GM19035 (cell line): ENCODE data around the gene IGF1R.
A peak's percentile ranks its signal among the peaks of the same experiment; 100 is the strongest.

Source experiments
- ATAC-seq: cut with Tn5 transposase; IDR thresholded peaks from one replicate; pipeline ENCODE4 v1.9.1; 2021; ENCODE audit not compliant: unreplicated experiment

The IGF1R gene

DNA sequence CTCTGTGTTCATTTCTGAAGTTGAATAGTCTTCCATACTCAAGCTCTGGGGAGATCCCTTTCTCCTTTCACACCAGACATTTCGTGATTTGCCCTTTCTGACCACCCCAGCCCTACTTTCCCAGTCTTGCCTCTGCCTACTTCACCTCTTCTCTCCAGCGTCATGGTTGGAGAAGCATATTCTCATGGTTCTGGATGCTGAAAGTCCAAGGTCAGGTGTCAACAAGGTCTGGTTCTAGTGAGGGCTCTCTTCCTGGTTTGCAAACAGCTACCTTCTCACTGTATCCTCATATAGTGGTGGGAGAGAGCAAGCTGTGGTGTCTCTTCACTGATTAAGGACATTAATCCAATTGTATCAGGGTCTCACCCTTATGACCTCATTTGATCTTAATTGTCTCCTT lies 169.4 kb downstream of the IGF1R start:
- ATAC-seq = no peak

DNA sequence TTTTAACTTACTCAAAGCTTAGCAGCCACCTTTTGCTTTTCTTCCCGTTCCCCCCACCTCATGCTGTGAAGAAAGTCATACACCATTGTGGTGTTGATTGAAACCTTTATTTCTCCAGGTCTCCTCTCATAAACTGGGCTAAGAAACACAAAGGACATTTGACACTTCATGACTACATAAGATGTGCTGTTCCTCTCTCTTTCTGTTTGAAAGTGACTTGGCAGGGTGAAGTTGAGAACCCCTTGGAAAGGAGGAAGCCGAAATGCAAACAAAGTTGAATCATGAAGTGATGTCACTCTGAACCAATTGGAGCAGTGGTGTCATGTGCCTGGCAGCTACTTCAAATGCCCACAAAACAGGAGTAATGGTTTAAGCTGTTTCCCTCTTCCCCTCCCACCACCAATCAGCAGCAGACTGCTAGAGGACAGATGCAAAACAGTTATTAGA lies 174.7 kb downstream of the IGF1R start:
- ATAC-seq = no peak

DNA sequence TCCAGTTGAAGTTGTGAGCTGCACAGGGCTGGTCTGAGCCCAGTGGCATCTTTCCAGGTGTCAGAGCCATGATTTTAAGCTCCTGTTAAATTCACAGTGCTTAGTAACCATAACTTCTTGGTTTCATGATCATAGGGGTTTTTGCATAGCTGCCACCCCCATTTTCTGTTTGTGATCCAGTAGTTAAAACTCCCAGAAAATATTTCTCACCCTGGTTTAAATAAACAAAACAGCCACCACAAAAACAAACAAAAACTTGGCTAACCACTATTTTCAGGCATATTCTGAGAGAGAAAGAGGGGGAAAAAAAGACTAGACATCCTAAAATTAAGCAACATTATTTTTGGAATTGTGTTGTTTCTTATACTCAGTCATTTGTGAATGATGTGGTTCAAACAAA lies 175.3 kb downstream of the IGF1R start:
- ATAC-seq = no peak

DNA sequence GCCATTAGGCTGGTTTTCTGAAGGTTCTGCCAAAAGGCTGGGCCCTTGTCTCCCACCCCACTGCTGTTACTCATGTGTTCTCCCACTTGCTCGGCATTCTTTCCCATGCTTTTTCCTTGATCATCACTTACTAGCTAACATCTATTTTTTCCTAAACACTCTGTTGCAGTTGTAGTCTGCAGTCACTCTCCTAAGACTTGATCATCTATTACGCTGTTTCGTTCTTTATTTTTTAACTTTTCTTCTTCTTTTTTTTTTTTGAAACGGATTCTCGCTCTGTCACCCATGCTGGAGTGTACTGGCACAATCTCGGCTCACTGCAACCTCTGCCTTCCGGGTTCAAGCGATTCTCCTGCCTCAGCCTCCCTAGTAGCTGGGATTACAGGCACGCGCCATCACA lies 176.3 kb downstream of the IGF1R start:
- no peak for ATAC-seq

DNA sequence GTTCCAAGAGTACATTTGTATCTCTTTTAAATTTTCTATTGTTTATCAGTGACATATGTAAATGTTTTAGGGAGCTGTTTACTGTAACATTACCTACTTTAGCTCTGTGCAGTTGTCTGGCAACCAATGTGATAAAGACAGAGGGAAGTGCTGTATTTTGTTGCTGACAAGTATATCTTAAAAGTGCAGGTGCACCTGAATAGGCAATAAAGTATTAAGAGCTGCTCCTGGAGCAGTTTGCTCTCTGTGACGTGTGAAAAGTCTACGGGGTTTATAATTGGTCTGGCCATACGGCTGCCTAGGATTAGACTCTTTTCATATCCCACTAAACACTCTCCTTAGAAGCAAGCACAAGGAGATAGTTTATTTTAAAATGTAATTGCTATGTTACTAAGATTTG lies 178.3 kb downstream of the IGF1R start:
- no peak for ATAC-seq

DNA sequence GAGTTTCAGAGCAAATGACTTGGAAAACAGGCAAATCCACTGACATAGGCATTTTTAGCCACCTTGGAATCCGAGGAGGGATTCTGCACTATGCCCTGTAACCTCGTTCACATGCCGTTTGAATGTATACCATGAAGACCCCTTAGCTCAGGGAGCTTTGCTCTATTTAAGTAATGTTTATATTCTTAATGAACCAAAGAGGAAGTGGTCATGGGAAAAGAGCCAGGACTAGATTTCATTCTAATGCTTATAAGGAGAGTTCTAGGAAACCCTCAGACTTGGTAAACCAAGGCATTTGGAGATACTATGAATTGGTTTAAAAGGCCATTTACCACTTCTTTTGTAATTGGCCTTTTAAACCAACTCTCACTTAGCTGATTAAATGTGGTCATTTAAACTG lies 178.9 kb downstream of the IGF1R start:
- ATAC-seq = no peak

DNA sequence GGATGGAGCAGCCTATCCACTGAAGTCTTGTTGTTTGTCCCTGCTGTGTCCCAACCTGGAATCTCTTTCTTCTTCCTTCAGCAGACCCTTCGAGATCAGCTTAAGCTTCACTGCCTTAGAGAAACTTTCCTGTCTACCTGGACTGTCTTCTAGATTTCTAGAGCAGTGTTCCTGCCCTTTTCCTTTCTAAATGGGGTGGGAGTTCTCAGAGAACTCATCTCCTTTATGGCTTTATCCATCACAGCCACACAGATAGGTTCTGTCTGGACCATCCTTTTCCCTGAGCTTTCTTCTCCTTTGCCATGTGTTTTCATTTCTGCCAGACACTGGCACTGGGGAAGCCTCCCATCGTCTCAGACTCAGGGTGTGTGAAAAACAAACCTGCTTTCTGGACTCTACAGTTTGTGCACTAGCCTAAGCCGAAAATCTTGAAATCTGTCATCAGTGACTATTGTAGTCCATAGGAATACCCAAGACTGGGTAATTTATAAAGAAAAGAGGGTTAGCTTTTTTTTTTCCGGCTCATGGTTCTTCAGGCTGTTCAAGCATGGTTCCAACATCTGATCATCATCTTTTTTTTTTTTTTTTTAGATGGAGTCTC lies 181.8 kb downstream of the IGF1R start:
- no peak for ATAC-seq

DNA sequence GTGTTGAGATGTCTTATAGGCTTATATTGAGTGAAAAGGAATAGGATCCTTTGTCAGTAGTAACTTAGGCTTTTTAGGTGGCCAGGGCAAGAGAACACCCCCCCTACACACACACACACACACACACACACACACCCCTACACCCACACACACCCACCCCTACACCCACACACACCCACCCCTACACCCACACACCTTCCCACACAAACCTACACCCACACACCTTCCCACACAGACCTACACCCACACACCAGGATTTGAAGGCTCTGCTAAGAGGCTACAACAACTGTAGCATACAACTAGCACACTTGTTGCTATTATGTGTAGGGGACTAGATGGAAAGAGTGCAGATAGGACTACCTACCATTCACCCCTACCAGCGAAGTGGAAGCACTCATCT lies 186.6 kb downstream of the IGF1R start:
- ATAC-seq = no peak

DNA sequence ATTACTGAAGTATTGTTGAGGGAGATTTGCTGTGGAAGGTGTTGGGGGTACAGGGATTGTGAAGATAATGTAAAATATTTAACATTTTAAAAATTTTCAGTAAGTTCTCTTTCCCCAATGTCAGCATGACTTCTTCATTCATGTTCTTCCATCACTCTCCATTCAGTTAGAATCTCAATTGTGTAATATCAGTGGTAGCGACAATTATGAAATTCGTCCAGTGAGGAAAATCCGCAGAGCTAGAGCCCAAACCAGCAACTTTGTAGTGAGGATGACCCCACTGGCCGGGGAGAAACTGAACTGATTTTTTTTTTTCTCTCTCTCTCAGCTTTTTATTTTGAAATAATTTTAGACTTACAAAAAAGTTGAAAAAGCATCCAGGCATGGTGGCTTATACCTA lies 187.5 kb downstream of the IGF1R start:
- ATAC-seq = no peak

DNA sequence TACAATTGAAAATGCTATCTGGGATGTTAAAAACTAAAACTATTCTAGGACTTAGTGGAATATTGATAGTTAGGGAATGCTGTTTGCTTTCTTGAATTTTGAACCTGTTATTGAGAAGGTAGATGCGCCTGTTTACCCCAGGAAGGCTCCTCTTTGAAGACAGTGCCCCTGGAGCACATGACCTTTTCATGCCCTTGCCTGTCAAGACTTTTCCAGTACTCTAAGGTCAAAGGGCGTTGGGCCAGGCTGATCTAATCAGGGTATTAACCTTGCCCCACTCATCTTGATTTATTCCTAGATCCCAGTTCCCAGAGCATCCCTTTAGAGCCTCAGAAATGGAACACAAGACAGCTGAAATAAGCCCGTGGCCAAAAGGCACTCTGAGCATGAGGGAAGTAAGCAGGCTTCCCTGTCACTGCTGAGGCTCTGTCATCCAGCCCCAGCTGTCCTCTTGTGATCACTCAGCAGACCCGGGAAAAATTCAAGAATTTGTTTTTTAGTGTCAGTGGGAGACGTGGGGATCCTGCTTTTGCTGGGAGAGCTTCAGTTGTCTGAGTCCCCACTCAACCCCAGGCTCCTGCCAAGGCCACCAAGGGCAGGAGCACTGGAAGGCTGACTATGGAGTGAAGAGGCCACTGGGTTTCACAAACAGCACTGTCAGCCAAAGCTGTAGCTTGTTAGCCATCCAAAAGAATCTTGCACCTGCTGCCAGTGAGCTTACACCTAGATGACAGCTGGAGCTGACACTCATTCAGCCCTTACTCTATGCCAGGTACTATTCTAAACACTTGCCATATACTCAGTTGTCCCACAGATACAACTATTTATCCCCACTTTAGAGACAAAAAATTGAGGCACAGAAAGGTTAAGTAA lies 190.3 kb downstream of the IGF1R start:
- no peak for ATAC-seq

DNA sequence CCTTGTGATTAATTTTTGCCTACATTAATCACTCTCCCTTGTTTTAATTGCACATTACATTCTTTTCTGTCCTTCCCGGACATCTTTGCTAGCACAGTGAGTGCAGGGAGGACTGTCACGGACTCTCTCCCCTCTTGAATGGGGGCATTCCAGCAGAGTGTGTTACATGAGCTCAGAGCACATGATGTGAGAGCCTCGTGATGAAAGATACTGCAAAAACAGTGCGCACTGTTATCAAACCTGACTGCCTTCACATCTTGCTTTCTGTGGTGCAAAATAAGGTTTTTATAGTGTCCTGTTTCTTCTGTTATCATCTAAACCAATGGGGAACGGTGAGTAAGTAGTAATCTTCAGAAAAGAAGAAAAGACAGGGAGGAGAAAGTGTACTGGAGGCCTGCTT lies 191.7 kb downstream of the IGF1R start:
- no peak for ATAC-seq

DNA sequence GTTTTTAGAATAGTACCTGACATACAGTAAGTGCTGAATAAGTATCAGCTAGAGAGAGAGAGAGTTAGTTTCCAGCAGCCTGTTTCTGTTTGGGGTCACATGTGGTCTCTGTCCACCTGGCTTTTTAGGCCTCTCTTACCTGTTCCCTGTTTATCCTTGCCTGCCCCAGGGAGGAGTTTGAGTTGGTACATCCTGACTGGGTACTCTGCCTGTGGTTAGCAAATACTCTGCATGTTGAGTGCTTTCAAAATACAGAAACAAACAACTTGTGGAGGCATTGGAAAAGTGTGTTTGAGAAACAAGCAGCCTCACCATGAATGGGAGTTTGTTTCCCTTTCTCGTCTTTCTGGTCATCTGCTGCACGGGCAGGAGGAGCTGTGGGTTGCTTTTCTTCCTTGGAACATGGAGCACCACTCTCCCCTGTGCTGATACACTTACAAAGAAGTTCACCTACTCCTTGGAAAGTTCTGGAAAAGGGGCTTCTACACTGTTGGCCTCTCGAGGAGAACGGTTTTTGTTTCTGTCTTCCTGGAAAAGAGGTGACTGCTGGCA lies 193.2 kb downstream of the IGF1R start:
- no peak for ATAC-seq

DNA sequence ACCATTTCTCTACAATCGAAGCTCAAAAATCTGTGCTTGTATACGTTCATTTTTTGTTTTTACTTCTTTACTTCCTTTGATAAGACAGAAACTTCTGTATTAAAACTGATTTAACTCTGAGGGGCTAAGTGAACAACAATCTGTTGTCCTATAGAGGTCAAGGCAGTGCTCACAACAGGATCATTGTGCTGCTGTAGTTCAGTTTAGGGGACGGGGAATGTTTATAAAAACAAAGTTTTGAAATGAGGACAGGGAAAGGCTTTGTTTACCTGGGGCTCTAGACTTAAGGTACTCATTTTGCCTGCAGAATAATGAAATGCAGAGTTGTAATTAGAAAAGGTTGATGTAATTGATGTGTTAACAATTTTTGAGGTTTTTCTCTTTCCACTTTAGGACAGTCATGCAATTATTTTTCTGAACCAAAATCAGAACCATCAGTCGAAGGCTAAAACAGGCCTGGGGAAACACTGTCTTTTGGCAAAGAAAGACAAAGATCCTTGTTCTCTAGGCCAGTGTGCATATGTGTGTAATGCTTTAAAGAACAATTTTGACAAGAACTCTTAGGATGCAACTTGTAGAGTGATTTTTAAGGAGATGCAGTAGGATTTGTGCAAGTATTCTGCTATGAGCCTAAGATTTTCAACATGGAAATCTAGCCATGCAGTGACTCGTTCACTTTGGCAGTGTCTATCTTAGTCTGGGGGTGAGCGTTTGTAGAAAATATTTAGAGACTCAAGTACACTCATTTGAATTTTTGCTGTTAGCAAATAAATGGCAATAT lies 194.0 kb downstream of the IGF1R start:
- ATAC-seq = no peak

DNA sequence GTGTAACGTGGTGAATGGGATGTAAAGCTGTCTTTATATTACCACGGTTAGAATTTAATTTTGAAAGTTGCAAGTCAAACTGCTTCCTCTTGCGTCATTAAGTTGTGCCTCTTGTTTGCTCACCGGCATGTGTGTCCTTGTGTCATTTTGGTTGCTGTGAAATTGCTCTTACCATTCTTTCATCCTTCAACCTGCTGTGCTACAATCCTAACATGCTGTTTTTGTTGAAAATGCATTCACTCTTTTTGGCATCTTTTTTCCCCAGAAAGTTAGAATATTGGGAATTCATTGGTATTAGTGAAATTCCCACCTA lies 194.6 kb downstream of the IGF1R start:
- no peak for ATAC-seq

DNA sequence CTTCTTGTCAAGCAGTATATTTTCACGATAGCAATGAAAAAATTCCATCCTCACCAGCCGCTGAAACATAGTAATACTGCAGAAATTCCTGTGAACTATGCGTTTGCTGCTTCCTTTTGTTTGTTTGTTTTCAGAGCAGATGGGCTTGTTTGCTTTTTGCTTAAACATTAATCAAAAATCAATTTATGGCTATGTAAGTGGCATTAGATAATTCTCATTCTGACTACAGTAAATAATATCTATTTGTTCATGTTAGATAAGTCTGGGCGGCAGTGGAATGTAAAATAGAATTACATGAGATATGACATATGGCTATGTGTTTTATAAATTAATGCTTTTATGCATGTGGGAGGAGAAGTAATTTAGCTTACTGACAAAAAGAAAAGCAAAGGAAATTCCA lies 195.5 kb downstream of the IGF1R start:
- ATAC-seq = no peak

DNA sequence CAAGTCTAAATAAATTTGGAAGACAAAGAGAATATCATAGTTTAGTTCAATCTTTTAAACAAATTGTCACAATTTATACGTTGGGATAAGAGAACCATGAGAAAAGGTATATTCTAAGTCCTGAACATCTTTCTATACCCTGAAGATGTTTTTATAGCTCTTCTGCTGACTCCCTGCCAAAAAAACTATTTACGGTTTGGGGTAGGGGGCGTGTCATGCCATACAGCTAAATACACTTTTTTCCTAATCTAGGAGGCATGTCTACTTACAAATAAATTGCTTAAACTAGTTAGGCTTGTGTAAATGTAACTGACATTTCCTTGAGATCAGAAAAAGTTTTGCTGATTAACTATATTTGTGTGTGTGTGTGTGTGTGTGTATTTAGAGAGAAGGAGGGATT lies 195.9 kb downstream of the IGF1R start:
- no peak for ATAC-seq

DNA sequence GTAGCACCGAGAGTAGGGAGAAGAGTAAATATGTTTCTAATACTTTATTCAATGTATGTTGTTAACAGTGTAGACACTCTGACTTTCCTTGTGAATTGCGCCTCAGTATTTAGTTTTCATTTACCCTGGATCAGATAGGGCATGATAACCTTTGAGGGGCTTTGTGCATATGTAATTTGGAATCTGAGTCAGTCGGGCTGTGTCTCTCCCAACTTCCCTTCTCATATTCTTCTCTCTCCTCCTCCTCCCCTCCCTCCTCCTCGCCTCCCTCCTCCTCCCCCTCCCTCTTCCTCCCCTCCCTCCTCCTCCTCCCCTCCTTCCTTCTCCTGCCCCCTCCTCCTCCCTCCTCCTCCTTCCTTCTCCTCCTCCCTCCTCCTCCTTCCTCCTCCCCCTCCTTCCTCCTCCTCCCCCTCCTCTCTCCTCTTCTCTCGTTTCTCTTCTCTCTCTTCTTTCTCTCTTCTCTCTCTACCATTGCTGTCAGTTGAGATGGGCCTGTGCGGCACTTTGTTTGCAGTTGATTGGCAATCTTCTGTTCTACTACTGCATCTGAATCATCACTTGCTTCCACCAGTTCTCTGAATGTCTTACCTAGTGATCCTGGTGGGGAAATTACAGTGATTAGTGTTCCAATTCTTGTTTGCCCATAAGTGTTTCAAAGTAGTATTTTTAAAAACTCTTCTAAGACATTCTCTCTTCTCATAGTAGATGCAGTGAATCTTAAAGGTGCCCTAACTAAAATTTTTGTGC lies 197.0 kb downstream of the IGF1R start:
- no peak for ATAC-seq

DNA sequence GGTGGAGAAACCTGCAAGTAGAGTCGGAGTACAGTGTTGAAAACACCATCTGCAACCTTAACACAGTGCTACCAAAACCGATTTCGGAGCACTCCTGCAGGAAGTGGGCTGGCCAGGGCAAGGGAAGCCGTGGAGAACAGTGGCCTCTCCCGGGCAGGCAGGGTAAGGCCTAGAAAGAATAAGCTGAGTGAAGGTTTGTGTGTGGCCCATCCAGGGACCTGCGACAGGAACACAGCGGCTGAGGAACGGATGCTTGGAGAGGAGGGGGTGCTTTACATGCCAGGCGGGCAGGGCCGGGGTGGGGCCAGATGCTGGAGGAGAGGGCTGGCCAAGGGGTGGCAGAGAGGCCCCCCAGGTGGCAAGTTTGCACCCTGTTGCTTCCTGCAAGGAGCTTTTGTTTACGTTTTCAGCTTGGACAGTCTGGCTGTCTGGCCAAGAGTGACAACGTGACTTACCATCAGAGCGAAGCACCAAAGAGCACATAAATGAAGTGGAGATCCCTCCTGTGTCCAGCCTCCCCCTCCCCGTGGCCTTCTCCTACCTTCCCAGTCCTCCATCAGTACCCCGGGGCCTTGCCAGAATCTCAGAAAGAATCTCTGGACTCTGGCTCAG lies 202.7 kb downstream of the IGF1R start:
- ATAC-seq = no peak

DNA sequence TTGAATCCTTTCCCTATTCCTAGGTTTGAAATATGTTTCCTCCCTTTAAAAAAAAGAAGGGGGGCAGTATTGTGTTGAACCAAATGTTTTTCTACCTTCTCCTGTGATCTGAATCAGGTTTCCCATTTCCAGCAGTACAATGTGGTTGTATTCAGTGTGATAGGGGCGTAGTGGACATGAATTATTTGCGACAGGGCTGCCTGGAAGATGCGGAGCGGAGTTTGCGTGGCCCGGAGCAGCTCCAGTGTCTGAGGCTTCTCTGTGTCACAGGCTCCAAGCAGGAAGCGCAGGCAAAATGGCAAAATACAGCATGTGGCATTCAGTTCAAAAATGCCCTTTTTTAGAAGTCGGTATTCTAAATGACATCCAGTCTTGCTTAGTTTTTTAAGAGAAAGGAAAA lies 204.8 kb downstream of the IGF1R start:
- peak; percentile 28 for ATAC-seq

DNA sequence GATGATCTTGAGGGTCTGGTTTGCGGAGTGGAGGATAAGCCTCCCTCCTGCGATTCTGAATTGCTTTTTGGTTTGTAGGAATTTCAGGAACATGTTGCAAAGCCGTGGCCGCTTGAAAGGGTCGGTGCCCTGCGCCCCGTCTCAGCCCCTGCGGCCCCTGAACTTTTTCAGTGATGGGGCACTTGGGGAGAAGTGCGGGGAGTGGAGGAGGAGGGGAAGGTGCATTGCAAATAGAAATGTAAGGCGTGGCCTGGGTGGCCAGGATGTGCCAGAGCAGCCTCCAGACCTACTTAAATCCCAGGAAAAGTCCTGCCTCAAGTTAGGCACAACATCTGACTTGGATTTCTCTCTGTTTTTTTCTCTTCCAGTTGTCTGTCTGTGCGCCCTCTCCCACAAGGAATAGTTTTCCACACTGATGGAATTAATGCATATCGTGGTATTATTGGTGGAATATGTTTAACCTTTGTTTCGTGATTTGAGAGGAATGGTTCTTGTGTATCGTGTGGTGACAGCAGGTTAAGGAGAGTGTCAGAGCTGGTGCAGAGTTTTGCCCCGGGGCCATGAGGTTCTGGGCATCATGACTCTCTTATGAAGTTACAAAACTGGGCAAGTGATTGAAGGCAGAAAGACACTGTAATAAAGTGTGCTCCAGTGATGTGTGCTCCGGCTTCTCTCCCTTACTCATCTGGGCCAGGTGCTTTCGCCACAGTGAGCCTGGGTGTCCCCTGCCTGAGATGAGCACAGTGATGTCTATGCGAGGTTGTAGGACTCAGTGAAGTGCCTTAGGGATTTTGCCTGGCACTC lies 205.5 kb downstream of the IGF1R start:
- ATAC-seq = no peak
